GM19035 (cell line): ENCODE measurements around the gene PAX8.

ENCODE experiments used
- ATAC-seq: cut with Tn5 transposase; IDR thresholded peaks from one replicate; pipeline ENCODE4 v1.9.1; 2021; ENCODE audit not compliant: unreplicated experiment

Gene PAX8

GRCh38 chr2:113187771-113188170 is 91.0 kb downstream of the PAX8 start:
- no peak for ATAC-seq

GRCh38 chr2:113186433-113186796 is 92.3 kb downstream of the PAX8 start:
- no peak for ATAC-seq

- ATAC-seq: no peak
These were observed 92.9 kb downstream of the PAX8 start for GRCh38 chr2:113185664-113186432.

- ATAC-seq: no peak
These were observed 94.0 kb downstream of the PAX8 start for GRCh38 chr2:113184531-113185230.

- no peak for ATAC-seq
These were observed 95.0 kb downstream of the PAX8 start for GRCh38 chr2:113183703-113184102.

- ATAC-seq: no peak
These were observed 95.5 kb downstream of the PAX8 start for GRCh38 chr2:113183264-113183663.

- ATAC-seq: no peak
These were observed 96.1 kb downstream of the PAX8 start for GRCh38 chr2:113182471-113183260.

- no peak for ATAC-seq
These were observed 97.3 kb downstream of the PAX8 start for GRCh38 chr2:113181258-113182051.

GRCh38 chr2:113180131-113180946 is 98.4 kb downstream of the PAX8 start:
- ATAC-seq: no peak

GRCh38 chr2:113179446-113180045 is 99.2 kb downstream of the PAX8 start:
- no peak for ATAC-seq

- ATAC-seq: no peak
These were observed 99.8 kb downstream of the PAX8 start for GRCh38 chr2:113178891-113179290.

GRCh38 chr2:113178069-113178746 is 100.5 kb downstream of the PAX8 start:
- no peak for ATAC-seq

- ATAC-seq: no peak
These were observed 101.9 kb downstream of the PAX8 start for GRCh38 chr2:113176696-113177355.

GRCh38 chr2:113175736-113176695 is 102.7 kb downstream of the PAX8 start:
- ATAC-seq: no peak

- ATAC-seq: peak; percentile 74
These were observed 103.6 kb downstream of the PAX8 start for GRCh38 chr2:113175042-113175628.

GRCh38 chr2:113174376-113174750 is 104.4 kb downstream of the PAX8 start:
- no peak for ATAC-seq
